ENCODE measurements around the gene TFAP2A. TPM values are rescaled to one million over a fixed set of nuclear protein-coding genes. Genes with fewer than 3 reads are reported as not detected.

Gene TFAP2A
- total and polyA plus RNA-seq, 10 donors = 0.04 to 0.94 (median 0.23) TPM; not detected in 4

Small RNA genes lying within 50 kb of the gene (microRNA-seq; reads per million reads assigned to microRNA genes)
- 0 reads per million in 3 donors for gene MIR5689

Small RNA genes lying within 50 kb of the gene (small RNA-seq; reads per million reads assigned to genes)
- 0 reads per million in 4 donors for gene MIR5689

Other genes starting within 250 kb of the TFAP2A start
- gene GCNT2, start 106.3 kb upstream of the TFAP2A start, total RNA-seq = 10 to 100 TPM in 6 of 7 donors, 1 to 10 TPM in 1; 9.8 to 27.2 (median 13.8) TPM
- 1 to 10 TPM; 1.8 to 3.0 (median 2.4) TPM for gene GCNT2, start 106.3 kb upstream of the TFAP2A start, polyA plus RNA-seq

All from spleen (tissue), 11 donors.